ENCODE results near the gene CARD19. TPM values are rescaled to one million over a fixed set of nuclear protein-coding genes. Genes with fewer than 3 reads are reported as not detected.

The CARD19 gene
- polyA plus RNA-seq, 10 donors = 22.9 to 38.0 (median 28.0) TPM

DNA sequence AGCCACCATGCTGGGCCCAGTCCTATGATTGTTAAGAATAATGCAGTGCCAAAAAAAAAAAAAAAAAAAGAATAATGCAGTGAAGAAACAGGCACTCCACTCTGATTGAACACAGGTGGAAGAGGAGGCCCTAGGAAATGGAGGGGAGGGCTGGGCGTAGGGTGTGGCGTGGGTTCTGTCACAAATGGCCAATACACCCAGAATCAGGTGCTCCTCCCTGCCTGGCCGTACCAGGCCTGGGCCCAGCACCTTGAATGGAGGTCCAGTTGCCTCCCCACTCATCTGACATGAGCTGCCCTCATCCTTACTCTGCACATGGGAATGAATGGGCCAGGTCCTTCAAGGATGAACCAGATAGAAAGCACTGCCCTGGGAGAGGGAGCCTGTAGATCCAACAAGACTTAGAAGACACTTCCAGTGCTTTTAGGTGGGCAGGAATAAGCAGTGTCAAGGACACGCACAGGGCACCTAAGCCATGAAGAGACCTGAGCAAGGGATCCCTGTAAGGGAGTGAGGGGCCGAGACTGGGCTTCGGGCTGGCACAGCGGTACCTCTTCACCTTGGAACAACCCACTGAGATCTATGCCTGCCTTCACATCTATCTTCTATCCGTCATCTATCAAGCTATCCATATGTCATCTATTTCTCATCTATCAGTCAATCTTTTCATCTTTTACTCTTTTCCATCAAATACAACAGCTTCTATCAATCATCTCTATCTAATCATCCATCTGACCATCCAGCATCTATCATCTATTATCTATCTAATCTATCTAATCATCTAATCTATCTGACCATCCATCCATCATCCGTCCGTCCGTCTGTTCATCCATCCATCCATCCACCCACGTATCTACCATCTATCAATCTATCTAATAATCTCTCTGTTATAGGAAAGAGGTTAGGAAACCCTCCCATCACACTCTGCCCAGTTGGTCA is 22.2 kb downstream of the CARD19 start:
- DNase-seq = no peak

DNA sequence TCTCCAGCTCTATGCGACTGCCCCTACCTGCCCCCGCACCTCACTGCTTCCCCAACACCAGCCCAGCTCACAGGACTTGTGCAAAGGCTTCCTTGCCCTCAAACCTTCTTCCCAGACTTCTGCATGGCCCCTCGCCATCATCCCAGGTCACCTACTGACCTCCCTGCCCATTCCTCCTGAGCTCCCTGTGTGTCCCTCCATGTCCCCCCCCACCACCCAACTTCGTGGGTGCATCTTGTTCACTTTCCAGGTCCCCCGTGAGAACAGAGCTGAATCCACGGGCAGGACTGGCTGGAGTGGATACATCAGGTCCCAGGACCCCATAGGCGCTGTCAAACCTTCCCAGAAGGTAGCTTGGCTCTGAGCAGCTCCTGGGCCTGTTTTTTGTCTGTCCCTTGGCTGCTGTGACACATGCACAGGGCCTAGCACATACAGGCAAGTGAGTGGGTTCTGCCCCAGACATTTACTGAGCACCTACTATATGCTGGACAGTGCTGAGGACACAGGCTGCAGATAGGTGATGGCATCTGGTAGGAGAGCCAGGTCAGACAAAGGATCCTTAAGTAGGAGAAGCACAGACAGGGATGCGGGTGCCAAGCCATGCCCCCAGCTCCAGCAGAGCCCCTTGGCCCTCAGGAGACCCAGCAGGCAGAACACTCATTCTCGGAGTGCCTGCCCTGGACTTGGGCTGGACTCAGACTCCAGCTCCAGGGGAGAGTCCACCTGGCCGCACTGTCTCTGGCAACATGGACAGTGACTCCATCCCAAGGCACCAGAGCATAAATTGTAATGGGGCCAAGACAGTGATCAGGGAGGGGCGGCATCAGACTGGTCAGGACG is 23.1 kb downstream of the CARD19 start:
- DNase-seq = no peak

DNA sequence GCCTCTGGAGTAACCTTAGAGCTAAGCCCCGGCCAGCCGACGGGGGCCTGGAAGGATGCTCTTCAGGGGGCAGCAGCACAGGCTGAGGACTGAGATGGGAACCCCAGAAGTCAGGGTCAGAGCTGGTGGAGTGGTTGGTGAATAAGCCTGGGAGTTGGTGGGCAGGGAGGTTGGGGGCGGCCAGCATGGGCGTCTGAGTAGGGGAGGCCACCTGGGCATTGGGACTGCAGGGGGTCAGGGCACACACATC is 23.6 kb downstream of the CARD19 start:
- DNase-seq = no peak

DNA sequence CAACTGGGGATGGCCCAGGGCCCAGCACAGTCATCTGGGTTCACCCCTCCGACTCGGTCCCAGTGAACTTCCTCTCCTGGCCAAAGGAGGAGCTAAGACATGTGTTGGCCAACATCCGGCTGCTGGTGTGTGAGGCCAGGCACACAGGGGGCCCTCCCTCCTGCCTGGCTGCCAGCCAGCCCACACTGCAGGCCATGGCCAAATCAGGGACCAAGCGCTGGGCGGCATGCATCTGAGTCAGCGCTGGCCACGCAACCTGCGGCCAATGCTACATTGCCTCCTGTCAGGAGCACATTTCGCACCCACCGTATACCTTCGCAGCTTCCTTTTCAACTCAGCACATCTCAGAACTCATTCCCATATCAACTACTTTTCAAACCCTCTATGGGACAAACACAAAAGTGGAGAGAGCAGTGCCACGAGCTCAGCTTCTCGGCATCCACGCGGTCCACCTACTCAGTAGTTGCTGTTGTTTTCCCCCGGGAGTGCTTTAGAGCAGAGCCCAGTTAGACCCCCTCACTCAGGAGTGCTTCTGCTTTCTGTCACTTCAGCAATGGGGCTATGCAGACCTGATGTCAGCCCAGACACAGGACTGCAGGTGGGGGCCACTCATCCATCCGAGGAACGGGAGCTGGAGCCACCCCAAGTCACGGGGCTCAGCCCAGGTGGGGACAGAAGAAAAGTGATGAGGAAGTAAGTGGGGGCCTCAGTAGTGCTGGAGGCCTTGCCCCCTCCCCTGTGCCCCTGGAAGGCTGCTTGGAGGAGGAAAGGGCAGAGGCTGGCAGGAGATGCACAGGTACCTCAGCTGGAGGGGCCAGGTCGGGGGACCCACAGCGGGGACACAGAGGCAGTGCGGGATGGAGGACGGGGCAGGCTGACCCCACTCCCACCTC is 24.2 kb downstream of the CARD19 start:
- peak; percentile 57 to 81 (median 75) for DNase-seq

DNA sequence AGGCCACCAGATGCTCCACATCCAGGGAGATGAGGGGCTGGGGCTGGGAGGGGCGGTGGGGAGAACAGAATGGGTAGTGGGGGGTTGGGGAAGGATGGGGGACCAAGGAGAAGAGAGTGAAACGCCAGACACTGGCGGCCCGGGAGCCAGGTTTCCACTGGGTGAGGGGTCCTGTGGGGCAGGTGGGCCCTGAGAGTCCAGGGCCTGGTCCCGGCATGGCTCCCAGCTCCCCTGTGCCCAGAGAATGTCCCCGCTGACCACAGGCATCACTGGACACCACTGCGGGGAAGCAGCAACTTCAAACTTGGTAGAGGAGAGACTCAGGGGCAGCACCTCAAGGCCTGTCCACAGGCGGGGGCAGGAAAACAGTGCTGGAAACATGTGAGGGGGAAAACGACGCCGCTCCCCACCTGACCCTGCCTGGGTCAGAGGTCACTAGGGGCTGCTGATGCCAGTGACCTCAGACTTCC is 24.9 kb downstream of the CARD19 start:
- DNase-seq = no peak

DNA sequence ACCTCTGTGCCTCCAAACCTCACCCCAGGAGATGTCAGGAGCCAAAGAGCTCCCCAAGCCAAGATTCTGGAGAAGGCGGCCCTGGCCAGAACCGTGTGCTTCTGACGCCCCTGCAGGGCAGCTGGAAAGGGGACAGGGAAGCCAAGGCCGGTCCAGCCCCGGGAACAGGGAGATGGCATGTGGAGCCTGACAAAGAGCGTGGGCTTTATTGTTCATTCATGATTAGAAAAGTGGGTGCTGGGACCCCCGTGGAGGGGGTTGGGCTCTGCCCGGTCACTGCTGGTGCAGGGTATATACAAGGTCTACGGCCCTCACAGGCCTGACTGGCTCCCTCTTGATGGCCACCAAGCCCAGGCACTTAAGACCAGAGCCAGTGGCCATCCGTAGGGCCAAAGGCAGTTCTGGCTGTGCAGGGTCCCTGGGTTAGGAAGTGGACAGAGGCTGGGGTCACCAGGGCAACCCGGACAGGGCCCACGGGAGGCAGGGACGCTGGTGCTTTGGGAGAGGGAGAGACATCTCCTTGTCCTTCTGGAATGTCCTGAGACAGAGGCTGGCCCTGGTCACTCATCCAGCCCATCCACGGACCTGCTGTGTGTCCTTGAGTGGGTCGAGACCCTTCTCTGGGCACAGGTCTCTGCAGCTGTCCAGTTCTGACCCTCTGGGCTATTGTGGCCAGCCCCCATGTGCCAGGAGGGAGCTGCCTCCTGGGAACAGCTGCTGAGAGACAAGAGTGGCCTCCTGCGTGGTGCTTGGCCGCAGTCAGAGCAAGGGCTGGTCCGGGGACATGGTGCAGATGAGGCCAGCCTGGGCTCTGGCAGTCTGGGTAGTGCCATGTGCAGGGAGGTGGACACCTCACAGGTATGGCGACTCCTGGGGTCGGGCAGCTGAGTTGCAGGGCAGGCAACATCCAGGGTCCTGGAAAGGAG is 25.6 kb downstream of the CARD19 start:
- no peak for DNase-seq

DNA sequence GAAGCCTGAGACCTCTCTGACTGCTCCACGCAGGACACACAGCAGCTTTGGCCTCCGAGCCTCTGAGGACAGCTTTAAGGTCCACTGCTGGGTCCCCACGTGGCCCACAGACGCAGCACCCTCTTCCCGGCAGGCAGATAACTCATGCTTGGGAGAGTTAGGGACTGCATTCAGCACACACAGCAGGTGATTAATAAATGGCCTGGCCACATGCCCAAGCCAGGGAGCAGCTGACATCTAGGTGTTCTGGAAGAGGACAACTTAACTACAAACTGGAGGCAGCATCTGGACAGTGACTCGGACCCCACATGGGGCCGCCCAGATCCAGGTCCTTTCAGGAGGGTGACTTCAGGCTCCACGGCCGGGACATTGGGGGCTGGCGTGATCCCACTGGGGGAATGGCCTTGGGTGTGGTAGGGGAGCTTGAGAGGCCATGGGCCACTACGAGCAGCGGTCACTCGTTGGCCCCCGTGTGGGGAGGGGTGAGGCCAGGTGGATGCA is 26.8 kb downstream of the CARD19 start:
- DNase-seq = no peak

DNA sequence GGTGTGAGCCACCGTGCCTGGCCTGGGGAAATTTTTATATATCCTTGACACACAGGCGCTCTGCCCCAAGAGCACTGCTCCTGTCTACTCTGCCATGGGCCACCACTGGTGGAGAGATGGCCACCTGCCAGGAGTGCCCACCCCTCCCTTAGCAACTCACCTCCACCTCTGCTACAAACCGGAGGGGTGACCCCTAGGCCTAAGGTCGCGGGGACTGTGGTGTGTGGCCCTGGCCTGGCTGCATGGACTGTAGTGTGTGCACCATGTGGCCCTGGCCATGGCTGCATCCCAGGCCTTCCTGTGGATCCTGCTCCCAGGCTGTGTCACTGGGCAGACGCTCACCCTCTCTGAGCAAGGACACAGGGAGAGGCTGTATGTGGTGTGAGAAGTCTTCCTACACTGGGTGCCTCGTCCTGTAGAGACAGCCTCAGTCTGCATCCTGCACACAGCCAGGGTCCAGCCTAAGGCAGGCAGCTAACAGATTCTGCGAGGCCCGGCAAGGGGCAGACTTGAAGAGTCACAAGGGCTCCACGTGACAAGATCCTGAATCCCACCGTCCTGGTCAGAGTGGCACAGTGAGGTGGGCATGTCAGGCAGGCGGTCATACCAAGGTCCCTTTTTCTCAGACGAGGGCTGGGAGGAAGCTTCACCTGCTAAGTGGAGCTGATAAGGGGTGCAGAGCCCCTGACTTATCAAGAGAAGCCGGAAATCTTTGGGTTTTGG is 27.7 kb downstream of the CARD19 start:
- no peak for DNase-seq

DNA sequence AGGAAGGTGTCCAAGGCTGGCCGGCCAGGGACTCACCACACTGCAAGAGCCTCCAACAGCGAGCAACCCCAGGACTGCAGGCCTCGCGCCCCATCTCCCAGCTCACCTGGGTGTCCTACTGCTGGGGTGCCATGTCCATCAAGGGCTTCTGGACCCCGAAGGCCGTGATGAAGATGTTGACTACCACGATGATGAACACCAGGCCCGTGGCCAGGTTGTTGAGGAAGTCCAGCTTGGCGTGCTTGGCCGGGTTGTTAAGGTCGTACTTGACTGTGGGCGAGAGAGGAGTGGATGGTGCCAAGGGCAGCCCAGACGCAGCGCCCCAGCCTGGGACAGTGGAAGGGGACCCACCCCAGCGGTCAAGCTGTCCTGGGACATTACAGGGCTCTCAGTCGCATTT is 28.8 kb downstream of the CARD19 start:
- DNase-seq = no peak

DNA sequence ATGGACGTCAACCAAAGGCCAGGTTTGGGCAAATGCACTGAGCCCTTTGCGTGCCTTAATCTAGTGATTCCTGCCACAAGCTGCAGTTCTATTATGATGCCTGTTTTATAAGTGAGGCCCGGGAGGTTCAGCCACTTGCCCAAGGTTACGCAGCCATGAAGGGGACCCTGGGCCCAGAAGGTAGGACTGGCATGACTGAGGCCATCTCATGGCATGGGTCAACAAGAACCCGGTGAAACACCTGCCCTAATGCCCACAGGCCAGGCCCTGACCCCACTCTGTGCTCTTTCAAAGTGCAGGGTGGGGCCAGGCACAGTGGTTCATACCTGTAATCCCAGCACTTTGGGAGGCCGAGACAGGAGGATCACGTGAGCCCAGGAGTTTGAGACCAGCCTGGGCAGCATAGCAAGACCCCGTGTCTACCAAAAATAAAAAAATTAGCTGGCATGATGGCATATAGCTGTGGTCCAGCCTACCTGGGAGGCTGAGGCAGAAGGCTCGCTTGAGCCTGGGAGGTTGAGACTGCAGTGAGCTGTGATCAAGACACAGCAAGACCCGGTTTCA is 29.4 kb downstream of the CARD19 start:
- DNase-seq = no peak

DNA sequence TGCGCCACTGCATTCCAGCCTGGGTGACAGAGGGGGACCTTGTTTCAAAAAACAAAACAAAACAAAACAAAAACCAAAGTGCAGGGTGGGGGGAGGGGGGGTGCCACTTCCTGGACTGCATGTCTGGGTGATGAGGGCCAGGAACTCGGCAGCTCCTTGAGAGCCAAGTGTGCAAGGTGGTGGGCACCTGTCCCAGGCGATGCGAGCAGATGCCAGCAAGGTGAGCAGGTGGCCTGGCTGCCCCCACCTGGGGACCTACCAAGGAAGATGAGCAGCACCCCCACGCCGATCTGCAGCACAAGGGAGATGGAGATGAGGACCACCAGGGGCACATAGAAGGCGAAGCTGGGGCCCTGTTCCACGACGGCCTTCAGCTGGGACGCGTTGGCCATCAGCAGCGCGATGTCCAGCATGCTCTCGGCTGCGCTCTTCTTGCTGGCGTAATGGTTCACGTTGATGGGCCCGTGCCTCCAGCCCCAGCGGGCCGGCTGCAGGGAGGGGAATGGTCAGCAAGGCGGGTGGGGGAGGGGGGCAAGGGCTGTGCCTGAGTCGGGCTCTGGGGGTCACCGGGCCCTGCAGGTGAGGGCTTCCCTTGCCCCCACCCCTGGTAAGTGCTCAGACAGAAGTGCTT is 30.2 kb downstream of the CARD19 start:
- DNase-seq = no peak

DNA sequence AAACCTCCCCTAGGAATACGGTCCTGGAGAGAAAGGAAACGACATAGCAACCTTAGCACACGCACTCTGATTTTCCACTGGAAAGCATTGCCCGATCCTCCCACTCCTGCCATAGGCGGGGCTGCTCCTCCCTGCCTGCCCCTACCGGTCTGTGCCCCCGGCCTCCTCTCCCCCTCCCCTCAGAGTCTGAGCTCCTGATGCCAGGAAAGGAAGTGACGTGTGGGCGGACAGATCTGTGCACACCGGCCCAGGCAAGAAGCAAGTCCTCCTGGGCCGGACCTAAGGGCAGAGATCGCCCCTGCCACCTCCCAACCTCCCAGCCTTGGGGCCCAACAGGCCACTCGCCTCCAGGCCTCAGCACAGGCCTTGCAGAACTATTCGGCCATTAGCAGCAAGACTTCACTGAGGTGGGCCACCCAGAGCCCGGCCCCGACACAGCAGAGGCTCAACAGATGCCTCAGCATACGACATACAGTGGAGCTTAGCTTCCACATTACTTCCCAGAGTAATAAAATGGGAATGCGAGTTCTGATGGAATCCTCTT is 30.9 kb downstream of the CARD19 start:
- peak in 1 of 3 donors; percentile 74 for DNase-seq

DNA sequence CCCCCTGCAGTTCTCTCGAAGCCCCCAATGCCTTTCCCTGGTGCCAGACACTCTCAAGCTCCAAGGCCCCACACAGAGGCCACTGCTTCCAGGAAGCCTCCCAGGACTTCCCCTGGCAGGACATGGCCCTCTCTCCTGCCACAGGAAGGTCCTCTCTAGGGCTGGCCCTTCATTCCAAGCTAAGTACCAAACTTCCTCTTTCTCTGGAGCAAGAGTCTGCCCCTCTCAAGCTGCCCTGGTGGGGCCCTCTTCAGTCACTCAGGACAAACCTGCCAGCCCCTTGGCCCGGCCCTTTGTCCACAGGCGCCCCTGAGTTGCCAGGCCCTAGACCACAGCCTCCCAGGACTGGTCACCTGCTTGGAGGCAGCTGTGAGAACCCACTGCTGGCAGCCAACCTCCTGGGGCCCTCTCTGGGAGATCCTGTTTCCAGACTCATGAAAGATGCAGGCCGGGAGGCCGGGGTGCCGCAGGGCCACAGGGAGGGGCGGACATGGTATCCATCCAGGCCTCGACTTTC is 31.4 kb downstream of the CARD19 start:
- peak in 1 of 3 donors; percentile 31 for DNase-seq

DNA sequence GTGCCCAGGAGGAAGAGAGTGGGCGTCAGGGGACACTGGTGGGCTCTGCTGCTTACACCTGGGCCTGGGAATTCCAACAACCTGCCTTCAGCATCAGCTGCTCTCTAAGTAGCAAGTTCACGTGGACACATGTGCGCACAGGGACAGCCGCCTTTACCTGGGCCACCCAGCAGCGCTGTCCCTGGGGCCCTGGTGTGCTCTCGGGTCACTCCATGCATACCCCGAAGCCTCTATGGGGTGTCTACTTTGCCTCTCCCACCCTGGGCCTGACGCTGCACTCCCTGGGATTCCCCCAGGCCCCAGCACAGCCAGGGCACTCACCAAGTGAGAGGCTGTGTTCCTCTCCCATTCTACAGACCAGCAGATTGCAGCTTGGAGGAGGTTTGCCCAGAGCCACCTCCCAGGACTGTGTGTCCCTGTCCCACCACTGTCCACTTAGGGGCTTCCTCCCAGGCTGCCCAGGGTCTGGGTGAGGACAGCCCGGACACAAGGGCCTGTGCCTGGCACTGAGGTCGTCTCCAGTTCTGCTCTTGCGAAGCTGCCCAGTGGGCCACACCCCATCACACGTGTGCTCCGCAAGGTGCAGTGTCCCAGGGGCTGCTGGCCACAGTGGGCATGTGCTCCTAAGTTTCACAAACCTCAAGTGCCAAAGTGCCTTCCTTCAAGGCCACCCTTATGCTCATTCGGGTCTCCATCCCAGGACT is 32.1 kb downstream of the CARD19 start:
- DNase-seq = no peak

DNA sequence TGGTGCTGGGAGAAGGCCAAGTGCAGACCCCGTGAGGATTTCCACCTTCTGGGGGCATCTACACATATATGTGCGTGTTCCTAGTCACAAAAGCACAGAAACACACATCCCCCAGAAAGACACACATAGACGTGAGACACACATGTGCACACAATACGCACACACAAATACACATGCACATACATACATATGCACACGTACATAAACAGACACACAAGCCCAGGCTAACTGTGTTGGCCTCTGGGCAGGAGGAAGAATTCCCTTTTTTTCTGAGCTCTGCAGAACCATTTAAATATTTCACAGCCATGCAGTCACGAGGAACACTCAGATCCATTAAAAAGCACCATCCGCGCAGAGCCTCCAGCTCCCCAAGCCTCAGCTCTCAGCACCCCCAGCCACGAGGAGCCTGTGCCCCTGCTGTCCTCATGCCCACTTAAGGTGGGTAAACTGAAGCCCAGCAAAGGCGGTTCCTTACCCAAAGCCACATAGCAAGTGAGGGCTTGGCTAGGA is 32.8 kb downstream of the CARD19 start:
- no peak for DNase-seq

DNA sequence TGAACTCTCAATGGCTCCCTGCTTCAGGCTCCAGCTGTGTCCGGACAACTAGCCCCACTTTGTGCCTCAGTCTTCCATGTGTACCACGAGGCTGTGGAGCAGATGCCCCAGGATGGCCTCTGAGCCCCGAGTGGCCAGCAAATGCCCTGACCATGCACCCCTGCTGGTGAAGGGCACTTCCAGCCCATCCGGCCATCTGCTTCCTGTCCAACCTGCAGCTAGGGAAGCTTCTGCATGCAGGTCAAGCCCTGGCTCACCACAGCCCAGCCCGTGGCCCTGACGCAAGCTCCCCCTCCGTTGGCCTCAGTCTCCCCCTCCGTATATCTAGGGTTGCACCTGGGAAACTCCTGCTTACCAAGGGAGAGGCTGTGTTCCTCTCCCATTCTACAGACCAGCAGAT is 33.3 kb downstream of the CARD19 start:
- DNase-seq = no peak

DNA sequence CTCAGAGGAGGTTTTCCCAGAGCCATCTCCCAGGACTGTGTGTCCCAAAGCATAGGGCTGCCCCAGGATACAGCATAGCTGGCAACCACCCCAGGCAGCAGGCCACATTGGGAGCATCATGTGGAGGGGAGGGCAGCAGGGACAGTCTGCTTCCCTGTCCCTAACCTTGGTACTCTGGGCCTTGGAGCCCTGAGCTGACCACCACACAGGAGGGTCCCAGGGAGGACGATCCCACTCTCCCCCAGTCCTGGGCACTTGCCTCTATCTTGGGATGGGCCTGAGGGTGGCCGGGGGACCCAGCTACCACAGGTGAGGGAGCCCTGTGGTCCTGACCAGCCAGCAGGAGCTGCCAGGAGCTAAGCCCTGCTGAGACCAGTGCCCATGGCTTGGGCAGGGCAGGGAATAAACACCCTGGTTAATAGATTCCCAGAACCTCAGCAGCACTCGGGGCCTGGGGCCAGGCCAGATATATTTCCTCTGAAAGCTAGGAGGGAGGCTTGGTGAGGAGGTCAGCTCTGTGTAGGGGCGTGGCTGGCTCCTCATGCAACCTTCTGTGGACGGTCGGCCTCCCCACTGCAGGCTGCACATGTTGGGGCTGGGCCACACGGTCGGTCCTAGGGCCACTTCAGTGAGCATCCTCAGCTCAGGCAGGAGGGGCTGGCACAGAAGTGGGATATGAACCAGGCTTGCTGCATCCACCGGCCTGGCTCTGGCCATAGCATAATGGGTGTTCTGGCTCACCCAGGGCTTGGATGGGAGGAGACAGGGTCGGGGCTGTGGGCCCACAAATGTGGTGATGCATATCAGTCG is 33.9 kb downstream of the CARD19 start:
- DNase-seq = no peak
